H9 (cell line): ENCODE measurements around the gene RAET1L. TPM values are rescaled to one million over a fixed set of nuclear protein-coding genes. Genes with fewer than 3 reads are reported as not detected.

ENCODE experiments used
- DNase-seq: peaks from one replicate; pipeline ENCODE4 v3.0.0-alpha.2; 2017
- H2AFZ ChIP-seq: one replicate; pipeline ENCODE4 v1.6.1; 2013; ENCODE audit warnings: mild to moderate bottlenecking, low read length, control low read depth, moderate library complexity
- H2AK5ac ChIP-seq: 2 replicates; pipeline ENCODE4 v1.6.1; 2013; ENCODE audit warnings: low read length, control low read depth, mixed read lengths; ENCODE audit not compliant: insufficient read length
- H2BK120ac ChIP-seq: one replicate; pipeline ENCODE4 v1.6.1; 2013; ENCODE audit warnings: low read depth, mild to moderate bottlenecking, low read length, control low read depth, inconsistent platforms; ENCODE audit not compliant: poor library complexity, severe bottlenecking
- H2BK12ac ChIP-seq: 2 replicates; pipeline ENCODE4 v1.6.1; 2013; ENCODE audit warnings: low read length, control low read depth, mixed read lengths, low read depth; ENCODE audit not compliant: insufficient read length
- H2BK15ac ChIP-seq: 2 replicates; pipeline ENCODE4 v1.6.1; 2013; ENCODE audit warnings: low read depth, low read length, control low read depth
- H2BK20ac ChIP-seq: one replicate; pipeline ENCODE4 v1.6.1; 2013; ENCODE audit warnings: low read depth, mild to moderate bottlenecking, low read length, control low read depth, inconsistent platforms; ENCODE audit not compliant: poor library complexity, severe bottlenecking
- H2BK5ac ChIP-seq: 2 replicates; pipeline ENCODE4 v1.6.1; 2013; ENCODE audit warnings: low read length, control low read depth, mixed read lengths; ENCODE audit not compliant: insufficient read length
- H3K14ac ChIP-seq: 2 replicates; pipeline ENCODE4 v1.6.1; 2013; ENCODE audit warnings: low read length, control low read depth; ENCODE audit not compliant: insufficient read depth
- H3K18ac ChIP-seq: 2 replicates; pipeline ENCODE4 v1.6.1; 2013; ENCODE audit warnings: low read depth, mild to moderate bottlenecking, mixed read lengths, low read length, control low read depth; ENCODE audit not compliant: insufficient read length
- H3K23ac ChIP-seq: 2 replicates; pipeline ENCODE4 v1.6.1; 2013; ENCODE audit warnings: low read length, control low read depth, mixed read lengths, low read depth; ENCODE audit not compliant: insufficient read length
- H3K23me2 ChIP-seq: 2 replicates; pipeline ENCODE4 v1.6.1; 2013; ENCODE audit warnings: low read depth, mild to moderate bottlenecking, mixed read lengths, low read length, control low read depth; ENCODE audit not compliant: insufficient read length, poor library complexity, severe bottlenecking
- H3K27ac ChIP-seq: 2 replicates; pipeline ENCODE4 v1.5.1; 2013; ENCODE audit warnings: low read length, control low read depth, mixed read lengths, low read depth; ENCODE audit not compliant: insufficient read length
- H3K27me3 ChIP-seq: 2 replicates; pipeline ENCODE4 v1.6.1; 2013; ENCODE audit warnings: low read length, control low read depth, inconsistent platforms; ENCODE audit not compliant: insufficient read depth
- H3K4ac ChIP-seq: 2 replicates; pipeline ENCODE4 v1.6.1; 2013; ENCODE audit warnings: low read depth, mild to moderate bottlenecking, control low read depth, inconsistent platforms, low read length, moderate library complexity
- H3K4me1 ChIP-seq: 2 replicates; pipeline ENCODE4 v1.6.1; 2013; ENCODE audit warnings: low read length, control low read depth, inconsistent platforms; ENCODE audit not compliant: insufficient read depth
- H3K4me2 ChIP-seq: 2 replicates; pipeline ENCODE4 v1.6.1; 2013; ENCODE audit warnings: low read length, control low read depth, mixed read lengths; ENCODE audit not compliant: insufficient read length, insufficient read depth
- H3K56ac ChIP-seq: 2 replicates; pipeline ENCODE4 v1.6.1; 2013; ENCODE audit warnings: low read depth, mild to moderate bottlenecking, mixed read lengths, low read length, control low read depth; ENCODE audit not compliant: insufficient read length
- H3K79me1 ChIP-seq: 2 replicates; pipeline ENCODE4 v1.6.1; 2013; ENCODE audit warnings: low read depth, mild to moderate bottlenecking, moderate library complexity, low read length, control low read depth, inconsistent platforms; ENCODE audit not compliant: insufficient read depth, poor library complexity, severe bottlenecking
- H3K79me2 ChIP-seq: 2 replicates; pipeline ENCODE4 v1.6.1; 2013; ENCODE audit warnings: low read length, control low read depth, inconsistent platforms; ENCODE audit not compliant: insufficient read depth
- H3K9ac ChIP-seq: 2 replicates; pipeline ENCODE4 v1.6.1; 2013; ENCODE audit warnings: low read length, control low read depth, mixed read lengths; ENCODE audit not compliant: insufficient read length; ENCODE audit errors: extremely low read depth
- H3K9me3 ChIP-seq: one replicate; pipeline ENCODE4 v1.6.1; 2013; ENCODE audit warnings: low read depth, low read length, inconsistent platforms; ENCODE audit not compliant: control insufficient read depth
- H3T11ph ChIP-seq: one replicate; pipeline ENCODE4 v1.6.1; 2013; ENCODE audit warnings: mild to moderate bottlenecking, low read length, control low read depth, inconsistent platforms
- H4K20me1 ChIP-seq: one replicate; pipeline ENCODE4 v1.6.1; 2013; ENCODE audit not compliant: control insufficient read depth, insufficient read length, insufficient read depth
- H4K5ac ChIP-seq: 2 replicates; pipeline ENCODE4 v1.6.1; 2013; ENCODE audit warnings: low read depth, mild to moderate bottlenecking, mixed read lengths, low read length, control low read depth; ENCODE audit not compliant: insufficient read length
- H4K8ac ChIP-seq: replicated peaks from 2 replicates; pipeline ENCODE4 v1.6.1; 2013; ENCODE audit warnings: low read length, control low read depth, mixed read lengths, low read depth; ENCODE audit not compliant: insufficient read length
- H4K91ac ChIP-seq: 2 replicates; pipeline ENCODE4 v1.6.1; 2013; ENCODE audit warnings: low read depth, mild to moderate bottlenecking, moderate library complexity, mixed read lengths, low read length, control low read depth; ENCODE audit not compliant: insufficient read length
- H3K27ac Mint-ChIP-seq, 3 experiments: 2 replicates in 2 of 3; 3 replicates in 1 of 3; pipeline ENCODE4 v1.8.0; 2020 to 2021; ENCODE audit warnings: mixed read lengths in 3 of 3, mild to moderate bottlenecking in 1 of 3, moderate library complexity in 1 of 3
- H3K27me3 Mint-ChIP-seq: 2 replicates; pipeline ENCODE4 v1.8.0; 2021; ENCODE audit warnings: low read depth, mild to moderate bottlenecking, moderate library complexity, mixed read lengths
- H3K36me3 Mint-ChIP-seq, 3 experiments: 2 replicates in 2 of 3; 3 replicates in 1 of 3; pipeline ENCODE4 v1.8.0; 2020 to 2021; ENCODE audit warnings: low read depth in 3 of 3, mixed read lengths in 3 of 3; ENCODE audit not compliant: insufficient read depth in 1 of 3
- H3K4me1 Mint-ChIP-seq, 2 experiments: 2 replicates each; pipeline ENCODE4 v1.8.0; 2020; ENCODE audit warnings: mixed read lengths in 2 of 2
- H3K4me3 Mint-ChIP-seq, 2 experiments: 2 replicates in 1 of 2; 3 replicates in 1 of 2; pipeline ENCODE4 v1.8.0; 2020 to 2021; ENCODE audit warnings: mild to moderate bottlenecking in 2 of 2, mixed read lengths in 2 of 2, moderate library complexity in 1 of 2
- H3K9me3 Mint-ChIP-seq, 2 experiments: 2 replicates in 1 of 2; 3 replicates in 1 of 2; pipeline ENCODE4 v1.8.0; 2020; ENCODE audit warnings: mild to moderate bottlenecking in 2 of 2, mixed read lengths in 2 of 2, moderate library complexity in 1 of 2
- CTCF ChIP-seq: fragments of 200-600 bp; sonication (generic); conservative IDR thresholded peaks from 3 replicates; pipeline ENCODE4 v1.8.0; 2021; ENCODE audit warnings: antibody characterized with exemption, mild to moderate bottlenecking
- WGBS: extraction: QIAGEN DNeasy Blood & Tissue Kit; methylation state at CpG from one replicate; pipeline ENCODE4 v1.1.7; 2013; ENCODE audit warnings: missing lambda C conversion rate, low lambda C conversion rate, mixed read lengths; ENCODE audit not compliant: insufficient read length; ENCODE audit errors: extremely low coverage; 5-methylcytosine and 5-hydroxymethylcytosine counted together
- total RNA-seq: library from RNA; stranded (reverse); gene quantifications from 2 replicates; pipeline ENCODE4 v1.2.1, GENCODE V29; 2021

Gene RAET1L
- total RNA-seq, 1 experiment from 2014 or later: not detected

- H3K79me1 ChIP-seq: no peaks in the 10 kb centered on the region
- no peak overlapping the region for H3K23ac ChIP-seq
- H3K27me3 ChIP-seq: peaks cover 10% of the 10 kb centered on the region; the same call in 1 of the 2 replicates
- H2BK20ac ChIP-seq: no peak overlapping the region
- H4K5ac ChIP-seq: no peak overlapping the region
- H3K23me2 ChIP-seq: no peaks in the 10 kb centered on the region
- H2BK120ac ChIP-seq: no peak overlapping the region
- H3K9me3 Mint-ChIP-seq: 0 out of 5 replicates have a peak, but pooled peaks cover 0 to 3% of the 10 kb centered on the region in 2 experiments
- H3K18ac ChIP-seq: no peak overlapping the region
- no peak overlapping the region for H2AFZ ChIP-seq
- no peak overlapping the region for H3K4me3 Mint-ChIP-seq
- H3K14ac ChIP-seq: no peak overlapping the region
- no peaks in the 10 kb centered on the region for H3K4me1 ChIP-seq
- WGBS: no CpG with 5 or more reads among the region's 19 CpGs
- H3K79me2 ChIP-seq: no peaks in the 10 kb centered on the region
- H4K20me1 ChIP-seq: no peaks in the 10 kb centered on the region
- H3K9ac ChIP-seq: no peak overlapping the region
- no peak overlapping the region; a peak in 1 of 7 replicates for H3K27ac Mint-ChIP-seq
- H3K27me3 Mint-ChIP-seq: peaks cover 70% of the 10 kb centered on the region
- H3K4ac ChIP-seq: no peak overlapping the region
- DNase-seq: no peak
- H2BK5ac ChIP-seq: no peak overlapping the region
- no peak overlapping the region for H3K4me2 ChIP-seq
- no peak for TF ChIP-seq CTCF
- no peak overlapping the region for H3T11ph ChIP-seq
- no peak overlapping the region for H2BK12ac ChIP-seq
- no peaks in the 10 kb centered on the region for H3K4me1 Mint-ChIP-seq
- H3K9me3 ChIP-seq: no peaks in the 10 kb centered on the region
- no peak overlapping the region for H3K56ac ChIP-seq
- H4K91ac ChIP-seq: no peak overlapping the region
- H3K36me3 Mint-ChIP-seq: no peaks in the 10 kb centered on the region; a peak in 1 of 7 replicates
- no peak overlapping the region for H3K27ac ChIP-seq
- H2BK15ac ChIP-seq: no peak overlapping the region
- no peak overlapping the region for H2AK5ac ChIP-seq
- H4K8ac ChIP-seq: no peak overlapping the region
Measured at GRCh38 chr6:150043501-150044412, 18.4 kb upstream of the RAET1L start.
